A549 (cell line): ENCODE data around the gene BORCS6. TPM values are rescaled to one million over a fixed set of nuclear protein-coding genes. Genes with fewer than 3 reads are reported as not detected.

Experiments used
- ATAC-seq, 2 experiments: fragments of 200-7000 bp in 1 of 2; fragments of >200 bp in 1 of 2; cut with Nextera tagmentation in 1 of 2; cut with Tn5 transposase in 1 of 2; 3 replicates each; pipeline versions ENCODE4 v1.8.0 to v1.9.1; 2018 to 2020; ENCODE audit warnings: mild to moderate bottlenecking in 1 of 2, moderate library complexity in 1 of 2
- CTCF ChIA-PET: fragments of 300-600 bp; sonication (Branson Sonifier 250); formaldehyde crosslinking; extraction: SDS; loops from one replicate; lab custom pipeline; 2021; ENCODE audit warnings: antibody characterized with exemption, inconsistent platforms; lab: Yijun Ruan, JAX
- POLR2A ChIA-PET: fragments of 350-600 bp; formaldehyde crosslinking; extraction: SDS; loops from one replicate; lab custom pipeline; 2021; ENCODE audit warnings: antibody characterized with exemption, inconsistent platforms; lab: Yijun Ruan, JAX
- DNase-seq, 2 experiments: peaks; one replicate each; pipeline versions ENCODE4 v3.0.0 to v3.0.0-alpha.2; 2011 to 2016; ENCODE audit warnings: low read depth in 1 of 2, low spot score in 1 of 2
- FAIRE-seq: peaks from 2 replicates; lab custom pipeline; 2011; peaks lifted over from hg19 to GRCh38; lab: Jason Lieb, UNC
- H3K27ac ChIP-seq, 2 experiments: fragments of >200 bp; sonication (Bioruptor Twin); formaldehyde crosslinking; 3 replicates each; pipeline ENCODE4 v1.5.1; 2016 to 2017
- H3K4me1 ChIP-seq: fragments of >200 bp; sonication (Bioruptor Twin); formaldehyde crosslinking; 3 replicates; pipeline ENCODE4 v1.6.1; 2016
- H3K4me2 ChIP-seq: fragments of >200 bp; sonication (Bioruptor Twin); formaldehyde crosslinking; 3 replicates; pipeline ENCODE4 v1.6.1; 2016
- H3K4me3 ChIP-seq: fragments of >200 bp; sonication (Bioruptor Twin); formaldehyde crosslinking; 3 replicates; pipeline ENCODE4 v1.5.1; 2016
- H3K9me3 ChIP-seq: fragments of >200 bp; sonication (Bioruptor Twin); formaldehyde crosslinking; 3 replicates; pipeline ENCODE4 v1.6.1; 2016
- MAFK ChIP-seq: fragments of 450-650 bp; IDR thresholded peaks from 2 replicates; pipeline ENCODE4 v1.6.1; 2014; ENCODE audit not compliant: partially characterized antibody
- WGBS: methylation state at CpG from one replicate; pipeline ENCODE4 v1.1.6; 2017; ENCODE audit errors: missing lambda C conversion rate; 5-methylcytosine and 5-hydroxymethylcytosine counted together
- polyA plus RNA-seq, 4 experiments: library from polyadenylated mRNA; depleted of rRNA in 3 of 4; stranded (reverse); fragments of >200 nt; fragmentation: RNase III in 1 of 4; extraction: RNeasy Plus Mini Kit Qiagen cat#74134 plus additional on column Dnase treatment in 1 of 4; gene quantifications; 2 replicates in 3 of 4; 3 replicates in 1 of 4; pipeline ENCODE4 v1.2.3, GENCODE V29; 2011 to 2017
- TF ChIP-seq, protein P1 (sequence below): fragments of 450-650 bp; IDR thresholded peaks from 2 replicates; pipeline ENCODE4 v1.6.1; 2014; ENCODE audit warnings: antibody characterized with exemption

Gene BORCS6
- polyA plus RNA-seq, 2 of the 4 experiments (the other 2 are of a cell fraction): 3.0 to 6.6 TPM

DNA sequence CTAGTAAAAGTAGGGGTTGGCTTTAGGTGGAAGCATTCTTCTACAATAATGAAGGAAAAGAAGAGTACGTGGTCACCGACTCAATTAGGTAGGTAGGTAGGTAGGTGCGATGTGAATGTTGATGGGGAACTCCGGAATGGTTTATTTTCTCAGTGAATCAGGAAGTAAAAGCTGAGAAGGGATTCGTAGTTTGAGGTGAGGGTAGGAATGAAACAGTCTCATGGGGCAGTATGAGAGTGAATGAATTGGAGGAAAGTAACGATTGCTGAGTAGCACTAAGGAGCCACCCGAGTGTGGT is 51.7 kb downstream of the BORCS6 start:
- peak; percentile 0; a peak in 1 of 6 replicates for ATAC-seq
- H3K4me2 ChIP-seq: peak overlapping the region; percentile 88
- FAIRE-seq: no peak
- TF ChIP-seq, protein P1, sequence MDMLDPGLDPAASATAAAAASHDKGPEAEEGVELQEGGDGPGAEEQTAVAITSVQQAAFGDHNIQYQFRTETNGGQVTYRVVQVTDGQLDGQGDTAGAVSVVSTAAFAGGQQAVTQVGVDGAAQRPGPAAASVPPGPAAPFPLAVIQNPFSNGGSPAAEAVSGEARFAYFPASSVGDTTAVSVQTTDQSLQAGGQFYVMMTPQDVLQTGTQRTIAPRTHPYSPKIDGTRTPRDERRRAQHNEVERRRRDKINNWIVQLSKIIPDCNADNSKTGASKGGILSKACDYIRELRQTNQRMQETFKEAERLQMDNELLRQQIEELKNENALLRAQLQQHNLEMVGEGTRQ: no peak
- TF ChIP-seq MAFK: peak; percentile 26
- ChIA-PET POLR2A (interaction anchor here (0.6 to 4.9 kb wide), 8 partner anchors 9 to 83 kb away, joined by 3 to 25 read pairs (median 3); partner anchors contain the start of genes HES7 and PER1), CTCF (interaction anchor here (0.5 to 26.5 kb wide), 31 partner anchors 10 to 451 kb away, joined by 3 to 601 read pairs (median 5); partner anchors contain the start of genes ALOXE3, HES7, PER1 and TMEM107)
- no peaks in the 10 kb centered on the region for H3K9me3 ChIP-seq
- peaks cover 27% of the 10 kb centered on the region for H3K4me1 ChIP-seq
- WGBS: 20% methylated on average over 7 of the region's 7 CpGs
- no peak for DNase-seq
- peak overlapping the region; percentile 43 for H3K4me3 ChIP-seq
- peak overlapping the region; percentile 50 to 58; a peak in 5 of 6 replicates for H3K27ac ChIP-seq

Other genes with a start within 250 kb of the BORCS6 start
- not detected in 2 replicates for gene GUCY2D, start 187.6 kb downstream of the BORCS6 start, polyA plus RNA-seq (2011; rRNA removed)
- 0.14 to 0.50 TPM in 2 of 3 replicates, not detected in the other for gene GUCY2D, start 187.6 kb downstream of the BORCS6 start, polyA plus RNA-seq (2017; fragmentation: RNase III; extraction: RNeasy Plus Mini Kit Qiagen cat#74134 plus additional on column Dnase treatment)
- not detected in 2 replicates for gene ALOX15B, start 151.1 kb downstream of the BORCS6 start, polyA plus RNA-seq (2011; rRNA removed)
- not detected in 3 replicates for gene ALOX15B, start 151.1 kb downstream of the BORCS6 start, polyA plus RNA-seq (2017; fragmentation: RNase III; extraction: RNeasy Plus Mini Kit Qiagen cat#74134 plus additional on column Dnase treatment)
- 0.63 and 1.0 TPM in 2 replicates for gene ALOX12B, start 102.5 kb downstream of the BORCS6 start, polyA plus RNA-seq (2011; rRNA removed)
- gene ALOX12B, start 102.5 kb downstream of the BORCS6 start, polyA plus RNA-seq (2017; fragmentation: RNase III; extraction: RNeasy Plus Mini Kit Qiagen cat#74134 plus additional on column Dnase treatment): 1.0 to 1.5 TPM (median 1.3 TPM) in 3 replicates
- 0.35 and 0.58 TPM in 2 replicates for gene ALOXE3, start 71.7 kb downstream of the BORCS6 start, polyA plus RNA-seq (2011; rRNA removed)
- gene ALOXE3, start 71.7 kb downstream of the BORCS6 start, polyA plus RNA-seq (2017; fragmentation: RNase III; extraction: RNeasy Plus Mini Kit Qiagen cat#74134 plus additional on column Dnase treatment): 0.40 to 0.51 TPM (median 0.46 TPM) in 3 replicates
- 0.56 and 0.58 TPM in 2 replicates for gene HES7, start 66.1 kb downstream of the BORCS6 start, polyA plus RNA-seq (2011; rRNA removed)
- 0.67 to 1.4 TPM (median 0.72 TPM) in 3 replicates for gene HES7, start 66.1 kb downstream of the BORCS6 start, polyA plus RNA-seq (2017; fragmentation: RNase III; extraction: RNeasy Plus Mini Kit Qiagen cat#74134 plus additional on column Dnase treatment)
- gene PER1, start 37.8 kb downstream of the BORCS6 start, polyA plus RNA-seq (2011; rRNA removed): 5.5 and 5.6 TPM in 2 replicates
- 6.8 to 8.7 TPM (median 8.4 TPM) in 3 replicates for gene PER1, start 37.8 kb downstream of the BORCS6 start, polyA plus RNA-seq (2017; fragmentation: RNase III; extraction: RNeasy Plus Mini Kit Qiagen cat#74134 plus additional on column Dnase treatment)
- 21.7 and 24.7 TPM in 2 replicates for gene VAMP2, start 27.2 kb downstream of the BORCS6 start, polyA plus RNA-seq (2011; rRNA removed)
- gene VAMP2, start 27.2 kb downstream of the BORCS6 start, polyA plus RNA-seq (2017; fragmentation: RNase III; extraction: RNeasy Plus Mini Kit Qiagen cat#74134 plus additional on column Dnase treatment): 19.2 to 23.3 TPM (median 19.3 TPM) in 3 replicates
- gene TMEM107, start 13.8 kb downstream of the BORCS6 start, polyA plus RNA-seq (2011; rRNA removed): 21.8 and 22.8 TPM in 2 replicates
- 16.0 to 19.2 TPM (median 17.0 TPM) in 3 replicates for gene TMEM107, start 13.8 kb downstream of the BORCS6 start, polyA plus RNA-seq (2017; fragmentation: RNase III; extraction: RNeasy Plus Mini Kit Qiagen cat#74134 plus additional on column Dnase treatment)
- gene AURKB, start 20.4 kb upstream of the BORCS6 start, polyA plus RNA-seq (2011; rRNA removed): 51.0 and 59.5 TPM in 2 replicates
- gene AURKB, start 20.4 kb upstream of the BORCS6 start, polyA plus RNA-seq (2017; fragmentation: RNase III; extraction: RNeasy Plus Mini Kit Qiagen cat#74134 plus additional on column Dnase treatment): 124 to 137 TPM (median 130 TPM) in 3 replicates
- gene CTC1, start 57.9 kb upstream of the BORCS6 start, polyA plus RNA-seq (2011; rRNA removed): 21.9 and 32.7 TPM in 2 replicates
- gene CTC1, start 57.9 kb upstream of the BORCS6 start, polyA plus RNA-seq (2017; fragmentation: RNase III; extraction: RNeasy Plus Mini Kit Qiagen cat#74134 plus additional on column Dnase treatment): 14.9 to 21.7 TPM (median 19.7 TPM) in 3 replicates
- gene PFAS, start 59.1 kb upstream of the BORCS6 start, polyA plus RNA-seq (2011; rRNA removed): 51.9 and 64.5 TPM in 2 replicates
- gene PFAS, start 59.1 kb upstream of the BORCS6 start, polyA plus RNA-seq (2017; fragmentation: RNase III; extraction: RNeasy Plus Mini Kit Qiagen cat#74134 plus additional on column Dnase treatment): 58.2 to 60.1 TPM (median 59.2 TPM) in 3 replicates
- gene RANGRF, start 98.5 kb upstream of the BORCS6 start, polyA plus RNA-seq (2011; rRNA removed): 56.4 and 60.4 TPM in 2 replicates
- 43.6 to 49.0 TPM (median 47.2 TPM) in 3 replicates for gene RANGRF, start 98.5 kb upstream of the BORCS6 start, polyA plus RNA-seq (2017; fragmentation: RNase III; extraction: RNeasy Plus Mini Kit Qiagen cat#74134 plus additional on column Dnase treatment)
- 6.8 and 9.1 TPM in 2 replicates for gene SLC25A35, start 105.2 kb upstream of the BORCS6 start, polyA plus RNA-seq (2011; rRNA removed)
- 7.5 to 11.2 TPM (median 10.1 TPM) in 3 replicates for gene SLC25A35, start 105.2 kb upstream of the BORCS6 start, polyA plus RNA-seq (2017; fragmentation: RNase III; extraction: RNeasy Plus Mini Kit Qiagen cat#74134 plus additional on column Dnase treatment)
- gene ARHGEF15, start 120.1 kb upstream of the BORCS6 start, polyA plus RNA-seq (2011; rRNA removed): not detected in 2 replicates
- not detected in 3 replicates for gene ARHGEF15, start 120.1 kb upstream of the BORCS6 start, polyA plus RNA-seq (2017; fragmentation: RNase III; extraction: RNeasy Plus Mini Kit Qiagen cat#74134 plus additional on column Dnase treatment)
- not detected in 2 replicates for gene ODF4, start 149.7 kb upstream of the BORCS6 start, polyA plus RNA-seq (2011; rRNA removed)
- not detected in 3 replicates for gene ODF4, start 149.7 kb upstream of the BORCS6 start, polyA plus RNA-seq (2017; fragmentation: RNase III; extraction: RNeasy Plus Mini Kit Qiagen cat#74134 plus additional on column Dnase treatment)
- 6,286 and 7,141 TPM in 2 replicates for gene RPL26, start 193.0 kb upstream of the BORCS6 start, polyA plus RNA-seq (2011; rRNA removed)
- gene RPL26, start 193.0 kb upstream of the BORCS6 start, polyA plus RNA-seq (2017; fragmentation: RNase III; extraction: RNeasy Plus Mini Kit Qiagen cat#74134 plus additional on column Dnase treatment): 5,521 to 6,159 TPM (median 5,591 TPM) in 3 replicates
- not detected in 2 replicates for gene RNF222, start 207.6 kb upstream of the BORCS6 start, polyA plus RNA-seq (2011; rRNA removed)
- not detected in 3 replicates for gene RNF222, start 207.6 kb upstream of the BORCS6 start, polyA plus RNA-seq (2017; fragmentation: RNase III; extraction: RNeasy Plus Mini Kit Qiagen cat#74134 plus additional on column Dnase treatment)
- gene NDEL1, start 245.7 kb upstream of the BORCS6 start, polyA plus RNA-seq (2011; rRNA removed): 71.0 and 91.0 TPM in 2 replicates
- gene NDEL1, start 245.7 kb upstream of the BORCS6 start, polyA plus RNA-seq (2017; fragmentation: RNase III; extraction: RNeasy Plus Mini Kit Qiagen cat#74134 plus additional on column Dnase treatment): 50.7 to 53.3 TPM (median 51.5 TPM) in 3 replicates